Measurements from ENCODE around the gene DCDC2C. TPM values are rescaled to one million over a fixed set of nuclear protein-coding genes. Genes with fewer than 3 reads are reported as not detected.

Gene DCDC2C
- total and polyA plus RNA-seq, 9 of the 15 experiments (the other 6 are each of a cell fraction or from before 2014, with no cell fraction given) = not detected

- Histone ChIP-seq H3K27ac (ENCODE audit: extremely low read depth, low read depth, low read length) (no peak overlapping the region), H3K4me2 (ENCODE audit: insufficient read depth, low read length) (no peak overlapping the region), H3K9me1 (ENCODE audit: control insufficient read depth, insufficient read depth, low read length) (no peaks in the 10 kb centered on the region), H4K20me1 (replicated peaks; ENCODE audit: control insufficient read depth, insufficient read depth, low read length) (no peaks in the 10 kb centered on the region), H3K4me1 (replicated peaks in 1 of 2; ENCODE audit: control insufficient read depth in 2 of 2, insufficient read depth in 2 of 2, low read length in 2 of 2) (no peaks in the 10 kb centered on the region), H3K27me3 (ENCODE audit: control insufficient read depth in 2 of 2, insufficient read depth in 2 of 2, low read length in 2 of 2) (peaks cover 11 to 14% of the 10 kb centered on the region in 2 experiments; a peak in 4 of 5 replicates), H3K36me3 (ENCODE audit: control insufficient read depth, insufficient read depth, low read length) (no peaks in the 10 kb centered on the region), H3K9ac (ENCODE audit: insufficient read depth in 1 of 2, low read depth in 2 of 2, low read length in 2 of 2) (no peak overlapping the region), H3K79me2 (ENCODE audit: control insufficient read depth, insufficient read depth, low read length) (no peaks in the 10 kb centered on the region), H2AFZ (ENCODE audit: low read depth, low read length) (no peak overlapping the region), H3K9me3 (replicated peaks; ENCODE audit: control insufficient read depth, insufficient read depth, low read depth, low read length) (no peaks in the 10 kb centered on the region), H3K4me3 (no peak overlapping the region)
- ATAC-seq = no peak
- intact Hi-C loops (cut with micrococcal nuclease) (no loop called here), in situ Hi-C loops (cut with MboI) (no loop called here)
- DNase-seq (ENCODE audit: extremely low read depth in 1 of 4, low spot score in 3 of 4) = no peak
- no TSS peak for BruUV-seq (replicated peaks)
- ChIA-PET POLR2A (no interaction called here), CTCF (ENCODE audit: low intra/inter-chr PET ratio) (no interaction called here)
- no peak for FAIRE-seq
- 0% methylated on average over 3 of the region's 6 CpGs for WGBS (ENCODE audit: insufficient coverage, low coverage, missing lambda C conversion rate)
- TF ChIP-seq ZSCAN29 (IDR thresholded peaks at IDR 0.05) (no peak), ZNF146 (CRISPR knock-in tag; IDR thresholded peaks at IDR 0.05; ENCODE audit: unreplicated experiment) (no peak), ZNF318 (IDR thresholded peaks at IDR 0.05; ENCODE audit: borderline replicate concordance in 1 of 2, low read depth in 1 of 2) (no peak), EZH2 (IDR thresholded peaks at IDR 0.05; ENCODE audit: borderline replicate concordance, low read depth, low read length) (no peak), SMARCE1 (IDR thresholded peaks at IDR 0.05) (no peak), SIN3B (IDR thresholded peaks at IDR 0.05; ENCODE audit: low read depth) (no peak), ZNF280B (CRISPR knock-in tag; IDR thresholded peaks at IDR 0.05) (no peak), ETV1 (tag; conservative IDR thresholded peaks at IDR 0.05; ENCODE audit: low read depth) (no peak)
- TF ChIP-seq, protein P1, sequence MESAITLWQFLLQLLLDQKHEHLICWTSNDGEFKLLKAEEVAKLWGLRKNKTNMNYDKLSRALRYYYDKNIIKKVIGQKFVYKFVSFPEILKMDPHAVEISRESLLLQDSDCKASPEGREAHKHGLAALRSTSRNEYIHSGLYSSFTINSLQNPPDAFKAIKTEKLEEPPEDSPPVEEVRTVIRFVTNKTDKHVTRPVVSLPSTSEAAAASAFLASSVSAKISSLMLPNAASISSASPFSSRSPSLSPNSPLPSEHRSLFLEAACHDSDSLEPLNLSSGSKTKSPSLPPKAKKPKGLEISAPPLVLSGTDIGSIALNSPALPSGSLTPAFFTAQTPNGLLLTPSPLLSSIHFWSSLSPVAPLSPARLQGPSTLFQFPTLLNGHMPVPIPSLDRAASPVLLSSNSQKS (CRISPR knock-in tag; IDR thresholded peaks at IDR 0.05) = no peak
Measured at GRCh38 chr2:3704692-3705091, 1.3 kb downstream of the DCDC2C start.
